T-cell (primary cell): Measurements from ENCODE around the gene TLK1. TPM values are rescaled to one million over a fixed set of nuclear protein-coding genes. Genes with fewer than 3 reads are reported as not detected.

ENCODE experiments used
- ATAC-seq, 4 experiments: fragments of 200-7000 bp in 3 of 4; fragments of 150-1000 bp in 1 of 4; cut with Tn5 transposase; replicated peaks in 1 of 4; 1 replicate in 3 of 4; 2 replicates in 1 of 4; pipeline ENCODE4 v1.10.0; 2021; ENCODE audit warnings: moderate library complexity in 3 of 4, mild to moderate bottlenecking in 2 of 4, moderate number of reproducible peaks in 1 of 4
- CTCF ChIA-PET, 2 donors: fragments of 300-600 bp; sonication (Branson Sonifier 250); formaldehyde crosslinking; loops; one replicate each; lab custom pipeline; 2022; ENCODE audit warnings: antibody characterized with exemption in 2 of 2; lab: Charles Lee
- POLR2A ChIA-PET, 2 donors: fragments of 300-600 bp; sonication (Branson Sonifier 250); formaldehyde crosslinking; loops; one replicate each; lab custom pipeline; 2022; ENCODE audit warnings: antibody characterized with exemption in 2 of 2; lab: Charles Lee
- DNase-seq, 35 experiments: peaks; one replicate each; pipeline versions ENCODE4 v3.0.0 to v3.0.0-alpha.2; 2013 to 2023
- H3K27ac ChIP-seq: one replicate; pipeline ENCODE4 v1.5.1; 2013; ENCODE audit warnings: low read length
- H3K27me3 ChIP-seq, 2 experiments: replicated peaks in 1 of 2; 1 replicate in 1 of 2; 2 replicates in 1 of 2; pipeline versions ENCODE4 v1.6.1 to v1.7.0; 2013; ENCODE audit warnings: low read length in 1 of 2, mixed read lengths in 1 of 2; ENCODE audit not compliant: control insufficient read depth in 2 of 2, insufficient read depth in 2 of 2; ENCODE audit errors: extremely low read depth in 1 of 2
- H3K36me3 ChIP-seq, 2 donors: 1 replicate in 1 of 2; 2 replicates in 1 of 2; pipeline versions ENCODE4 v1.6.1 to v1.7.0; 2013; ENCODE audit warnings: low read length in 1 of 2; ENCODE audit not compliant: control insufficient read depth in 2 of 2, insufficient read depth in 1 of 2; ENCODE audit errors: extremely low read depth in 1 of 2
- H3K4me1 ChIP-seq, 2 experiments: 1 replicate in 1 of 2; 2 replicates in 1 of 2; pipeline versions ENCODE4 v1.6.1 to v1.7.0; 2013; ENCODE audit warnings: low read length in 2 of 2, mixed read lengths in 1 of 2; ENCODE audit not compliant: insufficient read depth in 2 of 2, control insufficient read depth in 1 of 2; ENCODE audit errors: extremely low read depth in 1 of 2
- H3K4me3 ChIP-seq, 2 donors: 1 replicate in 1 of 2; 2 replicates in 1 of 2; pipeline versions ENCODE4 v1.5.1 to v1.7.0; 2013; ENCODE audit warnings: mild to moderate bottlenecking in 2 of 2, low read length in 1 of 2, moderate library complexity in 1 of 2; ENCODE audit not compliant: control insufficient read depth in 1 of 2; ENCODE audit errors: extremely low read depth in 1 of 2
- H3K9me3 ChIP-seq: 2 replicates; pipeline ENCODE4 v1.7.0; 2013
- H3K27ac Mint-ChIP-seq, 2 donors: one replicate each; pipeline ENCODE4 v1.8.0; 2020 to 2021; ENCODE audit warnings: mild to moderate bottlenecking in 2 of 2, mixed read lengths in 2 of 2
- H3K27me3 Mint-ChIP-seq, 2 donors: one replicate each; pipeline ENCODE4 v1.8.0; 2021 to 2022; ENCODE audit warnings: mixed read lengths in 2 of 2
- H3K36me3 Mint-ChIP-seq: one replicate; pipeline ENCODE4 v1.8.0; 2021; ENCODE audit warnings: mixed read lengths
- H3K4me1 Mint-ChIP-seq, 3 donors: one replicate each; pipeline ENCODE4 v1.8.0; 2020 to 2022; ENCODE audit warnings: mixed read lengths in 3 of 3, mild to moderate bottlenecking in 1 of 3
- H3K4me3 Mint-ChIP-seq, 3 donors: one replicate each; pipeline ENCODE4 v1.8.0; 2020 to 2022; ENCODE audit warnings: mild to moderate bottlenecking in 3 of 3, mixed read lengths in 3 of 3, moderate library complexity in 3 of 3
- H3K9me3 Mint-ChIP-seq, 3 donors: one replicate each; pipeline ENCODE4 v1.8.0; 2020 to 2022; ENCODE audit warnings: mixed read lengths in 3 of 3
- WGBS: methylation state at CpG from one replicate; pipeline ENCODE4 v1.1.5; 2013; ENCODE audit warnings: missing lambda C conversion rate; ENCODE audit not compliant: insufficient coverage; 5-methylcytosine and 5-hydroxymethylcytosine counted together
- total RNA-seq, 35 experiments: library from RNA in 6 of 35; stranded (reverse) in 6 of 35; fragments of 120-200 nt in 1 of 35; gene quantifications; one replicate each; pipeline versions ENCODE4 v1.2.1 to v1.2.4 and lab custom pipeline; 2013 to 2026

TLK1 gene
- total RNA-seq, 5 donors from 2014 or later (not counting 1 experiment from before 2014, with no cell fraction given): 112 to 129 (median 120) TPM

DNA sequence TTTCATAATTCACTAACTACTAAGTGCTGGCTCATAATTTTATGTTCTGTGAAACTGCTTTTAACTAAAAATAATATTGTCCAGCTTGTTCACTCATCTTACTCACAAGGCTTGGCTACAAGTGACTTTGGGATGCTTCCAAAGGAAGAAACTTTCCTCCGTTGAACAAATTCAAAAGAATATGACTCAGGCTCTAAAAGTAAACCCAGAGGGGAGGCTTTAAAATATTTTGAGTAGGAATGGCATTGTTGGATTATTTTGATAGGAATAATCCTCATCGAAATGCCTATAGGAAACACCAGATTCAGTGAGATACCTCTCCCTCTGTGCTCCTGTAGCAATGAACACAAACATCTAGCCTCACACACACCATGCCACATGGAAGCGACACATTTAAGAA, 25.2 kb upstream of the TLK1 start:
- ChIA-PET POLR2A (interaction anchor here in 1 of 2 donors (0.6 kb wide), 1 partner anchor 229 kb away, joined by 3 read pairs; no protein-coding TSS in a partner anchor), CTCF (no interaction called here)
- Histone ChIP-seq H3K27ac (no peak overlapping the region), H3K27me3 (no peaks in the 10 kb centered on the region), H3K36me3 (no peaks in the 10 kb centered on the region), H3K4me3 (no peak overlapping the region), H3K4me1 (no peaks in the 10 kb centered on the region), H3K9me3 (no peaks in the 10 kb centered on the region)
- peaks cover 0 to 2% (median 0%) of the 10 kb centered on the region in 3 donors for H3K9me3 Mint-ChIP-seq
- DNase-seq (no peak), ATAC-seq (no peak)
- no peak overlapping the region for H3K4me3 Mint-ChIP-seq
- no peaks in the 10 kb centered on the region for H3K36me3 Mint-ChIP-seq
- H3K27me3 Mint-ChIP-seq: peaks cover 0 to 10% of the 10 kb centered on the region in 2 donors
- H3K4me1 Mint-ChIP-seq: no peaks in the 10 kb centered on the region
- no peak overlapping the region for H3K27ac Mint-ChIP-seq
- no CpG with 5 or more reads among the region's 3 CpGs for WGBS

DNA sequence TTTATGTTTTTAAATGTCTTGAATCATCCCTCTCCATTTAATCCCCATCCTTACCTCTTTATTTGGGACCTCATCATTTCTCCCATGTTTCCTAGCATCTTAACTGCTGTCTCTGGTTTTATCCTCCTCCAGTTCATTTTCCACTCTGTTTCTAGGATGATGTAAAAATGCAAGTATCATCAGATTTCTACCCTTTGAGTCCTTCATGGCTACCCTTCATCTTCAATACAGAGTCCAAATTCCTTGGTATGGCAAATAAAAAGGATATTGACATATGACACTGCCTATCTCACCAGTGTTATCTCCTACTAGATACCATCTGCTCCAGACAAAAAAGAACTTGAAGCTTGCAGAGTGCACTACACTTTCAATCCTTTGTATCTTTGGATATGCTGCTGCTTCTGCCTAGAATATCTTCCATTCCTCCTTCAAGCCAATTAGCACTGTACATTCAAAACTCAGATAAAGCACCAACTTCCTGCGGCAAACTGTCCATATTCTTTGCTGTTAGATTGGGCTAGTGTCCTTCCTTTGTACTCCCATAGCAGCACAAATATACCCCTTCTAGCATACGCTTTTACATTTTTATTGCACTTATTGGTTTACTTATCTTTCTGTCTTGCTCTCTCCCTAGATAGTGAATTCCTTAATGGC, 24.6 kb upstream of the TLK1 start:
- CTCF ChIA-PET: no interaction called here
- Mint-ChIP-seq H3K27ac (no peak overlapping the region), H3K4me1 (no peaks in the 10 kb centered on the region), H3K9me3 (peaks cover 0 to 2% (median 0%) of the 10 kb centered on the region in 3 donors), H3K27me3 (peaks cover 0 to 10% of the 10 kb centered on the region in 2 donors), H3K4me3 (no peak overlapping the region), H3K36me3 (no peaks in the 10 kb centered on the region)
- Histone ChIP-seq H3K36me3 (no peaks in the 10 kb centered on the region), H3K27me3 (no peaks in the 10 kb centered on the region), H3K4me3 (no peak overlapping the region), H3K9me3 (no peaks in the 10 kb centered on the region), H3K4me1 (no peaks in the 10 kb centered on the region), H3K27ac (no peak overlapping the region)
- POLR2A ChIA-PET: interaction anchor here in 1 of 2 donors (0.7 kb wide), 1 partner anchor 27 kb away, joined by 5 read pairs; no protein-coding TSS in a partner anchor
- ATAC-seq: no peak
- DNase-seq: no peak
- 100% methylated on average over 1 of the region's 2 CpGs for WGBS

DNA sequence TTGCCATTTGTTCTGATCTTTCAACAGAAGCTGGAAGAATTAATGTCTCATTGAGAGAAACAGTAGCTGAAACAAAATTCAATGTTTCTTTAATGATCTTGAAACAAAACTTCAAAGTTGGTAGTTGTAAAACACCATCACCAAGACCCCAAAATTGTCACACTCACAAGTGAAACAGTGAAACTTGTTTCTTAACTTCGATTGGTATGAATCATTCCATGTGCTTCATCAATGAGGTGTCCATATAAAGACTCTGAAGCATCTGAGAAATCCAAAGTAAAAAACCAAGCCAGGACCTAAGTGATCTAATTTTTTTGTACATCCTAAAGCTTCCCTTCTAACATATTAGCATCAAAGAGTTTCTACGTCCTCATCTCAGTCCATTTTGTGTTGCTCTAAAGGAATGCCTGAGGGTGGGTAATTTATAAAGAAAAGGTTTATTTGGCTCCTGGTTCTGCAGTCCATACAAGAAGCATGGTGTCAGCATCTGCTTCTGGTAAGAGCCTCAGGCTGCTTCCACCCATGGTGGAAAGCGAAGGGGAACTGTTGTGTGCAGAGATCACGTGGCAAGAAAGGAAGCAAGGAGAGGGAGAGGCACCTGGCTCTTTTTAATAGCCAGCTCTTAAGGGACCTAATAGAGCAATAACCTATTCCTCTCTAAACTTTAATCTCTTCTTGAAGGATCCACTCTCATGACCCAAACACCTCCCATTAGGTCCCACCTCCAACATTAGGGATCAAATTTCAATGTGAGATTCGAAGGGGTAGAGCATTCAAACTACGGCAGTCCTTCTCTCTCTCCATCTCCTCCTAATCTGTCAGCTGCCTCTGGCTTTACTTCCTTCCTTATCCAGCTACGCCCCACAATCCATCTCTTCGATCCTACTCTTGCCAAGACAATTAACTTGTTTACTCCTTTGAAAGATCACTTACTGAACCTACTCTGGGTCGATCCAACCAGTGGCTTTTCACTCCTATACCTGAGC, 20.7 kb upstream of the TLK1 start:
- no peak overlapping the region for H3K4me3 Mint-ChIP-seq
- WGBS: 91% methylated on average over 4 of the region's 9 CpGs
- CTCF ChIA-PET: interaction anchor here in 1 of 2 donors (0.9 kb wide), 1 partner anchor 11 kb away, joined by 3 read pairs; no protein-coding TSS in a partner anchor

DNA sequence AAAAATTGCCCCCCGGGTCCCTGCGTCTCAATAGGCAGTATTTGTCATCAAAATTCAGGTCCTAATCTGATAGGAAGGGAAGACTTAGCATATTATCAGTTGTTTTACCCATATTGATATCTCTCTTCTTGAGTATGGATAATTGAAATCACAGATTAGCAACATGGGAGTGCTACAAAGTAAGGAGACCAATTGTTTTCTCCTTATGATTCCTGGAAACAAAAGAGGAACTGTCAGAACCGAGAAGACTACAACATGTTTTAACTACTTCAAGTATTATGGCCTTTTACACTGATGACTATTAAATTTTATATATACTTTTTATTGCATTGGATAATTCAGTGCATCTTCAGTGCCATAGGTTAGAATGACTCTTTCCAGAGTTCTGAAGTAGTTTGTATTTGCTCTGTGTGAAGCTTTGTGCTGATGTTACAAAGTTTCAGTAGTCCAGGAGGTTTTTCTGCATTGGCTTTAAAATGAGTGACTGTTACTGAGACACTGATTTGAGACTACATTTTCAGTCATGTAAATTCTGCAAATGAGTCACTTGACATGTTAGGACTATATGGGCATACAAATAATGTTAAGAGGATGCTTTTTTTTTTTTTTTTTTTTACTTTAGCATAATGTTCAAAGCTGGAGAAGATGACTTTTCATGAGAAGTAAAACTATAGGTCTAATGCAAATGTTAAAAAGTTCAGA, 19.7 kb upstream of the TLK1 start:
- no peak overlapping the region for H3K4me3 ChIP-seq
- no peaks in the 10 kb centered on the region for H3K9me3 ChIP-seq
- no peaks in the 10 kb centered on the region for H3K36me3 ChIP-seq
- Mint-ChIP-seq H3K27ac (no peak overlapping the region), H3K4me1 (no peaks in the 10 kb centered on the region), H3K27me3 (peaks cover 0 to 9% of the 10 kb centered on the region in 2 donors), H3K9me3 (no peaks in the 10 kb centered on the region), H3K36me3 (no peaks in the 10 kb centered on the region), H3K4me3 (no peak overlapping the region)
- H3K27me3 ChIP-seq: no peaks in the 10 kb centered on the region
- DNase-seq (no peak), ATAC-seq (no peak)
- ChIA-PET CTCF (interaction anchor here in 1 of 2 donors (0.7 kb wide), 1 partner anchor 22 kb away, joined by 6 read pairs; no protein-coding TSS in a partner anchor), POLR2A (interaction anchor here (0.6 kb wide), 2 partner anchors 173 to 274 kb away, joined by 3 read pairs; no protein-coding TSS in a partner anchor)
- no peak overlapping the region for H3K27ac ChIP-seq
- H3K4me1 ChIP-seq: no peaks in the 10 kb centered on the region
- no CpG with 5 or more reads among the region's 3 CpGs for WGBS

More for the DNA sequence above, 20.7 kb upstream of the TLK1 start:
- DNase-seq (no peak), ATAC-seq (no peak)
- Histone ChIP-seq H3K27ac (no peak overlapping the region), H3K4me1 (no peaks in the 10 kb centered on the region), H3K27me3 (no peaks in the 10 kb centered on the region), H3K4me3 (no peak overlapping the region), H3K36me3 (no peaks in the 10 kb centered on the region), H3K9me3 (no peaks in the 10 kb centered on the region)
- POLR2A ChIA-PET: interaction anchor here in 1 of 2 donors (0.6 kb wide), 1 partner anchor 174 kb away, joined by 3 read pairs; no protein-coding TSS in a partner anchor
- peaks cover 0 to 10% of the 10 kb centered on the region in 2 donors for H3K27me3 Mint-ChIP-seq
- no peaks in the 10 kb centered on the region for H3K36me3 Mint-ChIP-seq
- H3K4me1 Mint-ChIP-seq: no peaks in the 10 kb centered on the region
- no peaks in the 10 kb centered on the region for H3K9me3 Mint-ChIP-seq
- H3K27ac Mint-ChIP-seq: no peak overlapping the region

DNA sequence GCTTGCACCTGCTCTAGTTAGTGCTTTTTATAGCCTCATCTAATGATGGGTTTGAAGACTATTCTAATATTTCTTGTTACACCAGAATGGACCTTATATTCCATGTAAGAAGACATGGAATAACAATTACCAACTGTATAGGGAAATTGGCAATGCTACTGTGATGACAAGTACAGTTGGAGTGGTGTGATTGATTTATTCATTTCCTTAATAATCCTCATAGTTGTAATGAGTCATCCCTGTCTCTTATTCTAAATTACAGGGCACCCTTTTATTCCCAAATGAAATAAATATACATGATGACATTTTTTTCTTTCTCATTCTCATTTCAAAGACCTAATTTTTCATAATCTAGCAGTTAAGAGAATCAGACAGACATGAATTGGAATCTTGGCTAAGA, 18.3 kb upstream of the TLK1 start:
- POLR2A ChIA-PET: no interaction called here
- no peak for ATAC-seq
- H3K36me3 Mint-ChIP-seq: no peaks in the 10 kb centered on the region

DNA sequence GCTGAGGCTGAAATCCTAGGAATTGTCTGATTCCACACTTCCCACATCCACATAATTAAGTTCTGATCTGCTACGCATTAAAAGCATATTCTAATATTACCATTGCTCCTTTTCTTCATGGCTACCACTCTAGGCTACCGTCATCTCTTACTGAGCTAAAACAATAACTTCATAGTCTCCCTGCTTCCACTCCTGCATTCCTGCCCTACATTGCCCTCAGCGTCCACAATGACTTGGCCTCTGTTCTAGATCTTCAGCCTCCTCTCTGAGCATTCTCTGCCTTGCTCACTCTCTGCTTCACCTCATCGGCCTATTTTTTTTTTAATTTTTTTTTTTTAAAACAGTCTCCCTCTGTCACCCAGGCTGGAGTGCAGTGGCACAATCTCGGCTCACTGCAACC, 15.8 kb upstream of the TLK1 start:
- Histone ChIP-seq H3K27ac (no peak overlapping the region), H3K4me3 (no peak overlapping the region), H3K4me1 (no peaks in the 10 kb centered on the region), H3K9me3 (no peaks in the 10 kb centered on the region), H3K36me3 (no peaks in the 10 kb centered on the region), H3K27me3 (no peaks in the 10 kb centered on the region)
- Mint-ChIP-seq H3K4me3 (no peak overlapping the region), H3K36me3 (no peaks in the 10 kb centered on the region), H3K27ac (no peak overlapping the region), H3K9me3 (peaks cover 3 to 5% (median 4%) of the 10 kb centered on the region in 3 donors), H3K27me3 (no peaks in the 10 kb centered on the region), H3K4me1 (no peaks in the 10 kb centered on the region)
- no peak for ATAC-seq
- no peak for DNase-seq
- CTCF ChIA-PET: no interaction called here
- WGBS: 89% methylated on average over 4 of the region's 5 CpGs
- POLR2A ChIA-PET: no interaction called here

More for the DNA sequence above, 18.3 kb upstream of the TLK1 start:
- H3K27me3 Mint-ChIP-seq: peaks cover 0 to 4% of the 10 kb centered on the region in 2 donors
- no peaks in the 10 kb centered on the region for H3K27me3 ChIP-seq
- no peaks in the 10 kb centered on the region for H3K4me1 Mint-ChIP-seq
- no peak overlapping the region for H3K27ac Mint-ChIP-seq
- H3K4me3 ChIP-seq: no peak overlapping the region
- no peaks in the 10 kb centered on the region for H3K4me1 ChIP-seq
- no peak for DNase-seq
- H3K36me3 ChIP-seq: no peaks in the 10 kb centered on the region
- no peak overlapping the region for H3K27ac ChIP-seq
- H3K9me3 ChIP-seq: no peaks in the 10 kb centered on the region
- no peaks in the 10 kb centered on the region for H3K9me3 Mint-ChIP-seq
- CTCF ChIA-PET: no interaction called here
- H3K4me3 Mint-ChIP-seq: no peak overlapping the region
